GM13977 (cell line): ENCODE data around the gene EID3.

Source experiments
- DNase-seq: peaks from one replicate; pipeline ENCODE4 v3.0.0; 2012; ENCODE audit warnings: low spot score
- CTCF ChIP-seq: IDR thresholded peaks from 2 replicates; pipeline ENCODE4 v1.5.1; 2012; ENCODE audit warnings: mild to moderate bottlenecking, control low read depth; ENCODE audit not compliant: insufficient read depth; ENCODE audit errors: extremely low read depth, missing control alignments
- in situ Hi-C: fragments of 300-500 bp; cut with MboI; formaldehyde crosslinking; loops from one replicate; pipeline ENCODE4 v1.12.0; 2022; ENCODE audit warnings: low sequenced_read_pairs, low pct_unique_long_range_greater_than_20kb, mixed read lengths, inconsistent platforms; ENCODE audit not compliant: unreplicated experiment

EID3 gene

DNA sequence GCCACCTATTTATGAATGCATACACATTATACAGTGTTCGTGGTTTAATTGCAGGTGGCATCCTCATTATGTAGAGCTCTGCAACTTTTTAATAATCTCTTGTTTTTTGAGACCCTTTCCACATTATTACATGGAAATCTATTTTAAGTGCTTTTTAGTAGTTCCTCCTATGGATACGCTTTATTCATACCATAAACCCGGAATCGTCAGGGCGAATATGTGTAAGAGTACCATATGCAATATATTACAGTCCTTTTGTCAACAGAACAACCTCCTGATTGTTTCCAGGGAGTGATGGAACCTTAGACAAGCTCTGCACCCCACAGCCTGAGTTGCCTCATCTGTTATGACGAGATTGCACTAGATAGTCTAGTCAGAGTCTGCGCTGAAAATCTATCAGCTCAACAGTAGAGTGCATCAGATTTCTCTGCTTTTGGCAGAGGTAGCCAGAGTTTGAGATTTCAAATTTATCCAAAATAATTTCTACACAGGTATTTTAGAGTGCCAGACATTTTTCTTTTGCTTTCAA lies 33.6 kb downstream of the EID3 start:
- in situ Hi-C loops: no loop called here
- TF ChIP-seq CTCF: no peak
- DNase-seq: no peak

GRCh38 chr12:104339663-104340062 lies 36.1 kb downstream of the EID3 start:
- no peak for TF ChIP-seq CTCF
- no peak for DNase-seq
- in situ Hi-C loops: no loop called here

DNA sequence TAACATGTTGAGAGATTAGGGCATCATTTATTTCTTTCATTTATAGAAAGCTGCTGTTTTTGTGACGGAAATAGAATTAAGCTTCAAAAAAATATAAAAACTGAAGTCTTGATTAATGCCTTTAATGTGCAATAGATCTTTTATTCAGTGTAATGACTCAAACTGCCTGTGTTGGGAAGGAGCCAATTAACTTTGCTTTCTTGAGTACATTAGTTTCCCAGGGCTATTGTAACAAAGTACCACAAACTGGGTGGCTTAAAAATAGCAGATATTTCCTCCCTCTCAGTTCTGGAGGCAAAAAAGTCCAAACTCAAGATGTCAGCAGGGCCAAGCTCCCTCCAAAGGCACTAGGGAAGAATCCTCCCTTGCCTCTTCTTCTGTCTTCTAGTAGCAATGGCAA lies 36.6 kb downstream of the EID3 start:
- in situ Hi-C loops: no loop called here
- DNase-seq: no peak
- TF ChIP-seq CTCF: no peak

- no peak for TF ChIP-seq CTCF
- in situ Hi-C loops: no loop called here
- DNase-seq: no peak
Measured at GRCh38 chr12:104340925-104341611, 37.5 kb downstream of the EID3 start.

GRCh38 chr12:104342147-104342546 lies 38.6 kb downstream of the EID3 start:
- no peak for TF ChIP-seq CTCF
- in situ Hi-C loops: no loop called here
- DNase-seq: no peak

GRCh38 chr12:104342635-104343249 lies 39.2 kb downstream of the EID3 start:
- no peak for TF ChIP-seq CTCF
- in situ Hi-C loops: no loop called here
- DNase-seq: no peak
